NCI-H2196 (cell line): ENCODE results near the gene CHRNA1.
A peak's percentile ranks its signal among the peaks of the same experiment; 100 is the strongest.
"Not testable (repeated sequence)": the region's sequence is repeated elsewhere in the genome, so short reads cannot be mapped to it uniquely, and the experiment has no call there.

Experiments used
- DNase-seq: peaks from one replicate; lab custom pipeline; 2025; ENCODE audit not compliant: unreplicated experiment; lab: John Stamatoyannopoulos, UW

CHRNA1 gene

GRCh38 chr2:174718591-174718990, 45.7 kb downstream of the CHRNA1 start:
- DNase-seq = no peak

GRCh38 chr2:174717916-174718315, 46.4 kb downstream of the CHRNA1 start:
- DNase-seq = no peak

- no peak for DNase-seq
These were observed 47.0 kb downstream of the CHRNA1 start for GRCh38 chr2:174717273-174717672.

GRCh38 chr2:174716785-174717184, 47.5 kb downstream of the CHRNA1 start:
- DNase-seq = no peak

GRCh38 chr2:174713686-174714085, 50.6 kb downstream of the CHRNA1 start:
- DNase-seq = no peak

GRCh38 chr2:174711206-174711605, 53.1 kb downstream of the CHRNA1 start:
- no peak for DNase-seq

GRCh38 chr2:174709416-174710004, 54.8 kb downstream of the CHRNA1 start:
- not testable (repeated sequence) for DNase-seq

- DNase-seq = no peak
These were observed 55.6 kb downstream of the CHRNA1 start for GRCh38 chr2:174708713-174709112.

GRCh38 chr2:174705321-174705720, 59.0 kb downstream of the CHRNA1 start:
- DNase-seq = no peak

- no peak for DNase-seq
These were observed 59.6 kb downstream of the CHRNA1 start for GRCh38 chr2:174704642-174705041.

- no peak for DNase-seq
These were observed 60.2 kb downstream of the CHRNA1 start for GRCh38 chr2:174704061-174704460.

GRCh38 chr2:174703430-174703829, 60.8 kb downstream of the CHRNA1 start:
- DNase-seq = no peak

GRCh38 chr2:174702541-174702940, 61.7 kb downstream of the CHRNA1 start:
- DNase-seq = no peak

GRCh38 chr2:174699993-174700766, 64.1 kb downstream of the CHRNA1 start:
- peak; percentile 45 for DNase-seq
